GM21825 (cell line): Measurements from ENCODE around the gene SSBP4.

Experiments used
- ATAC-seq: cut with Tn5 transposase; IDR thresholded peaks from one replicate; pipeline ENCODE4 v1.9.1; 2021; ENCODE audit warnings: mild to moderate bottlenecking, moderate library complexity; ENCODE audit not compliant: unreplicated experiment

SSBP4 gene

DNA sequence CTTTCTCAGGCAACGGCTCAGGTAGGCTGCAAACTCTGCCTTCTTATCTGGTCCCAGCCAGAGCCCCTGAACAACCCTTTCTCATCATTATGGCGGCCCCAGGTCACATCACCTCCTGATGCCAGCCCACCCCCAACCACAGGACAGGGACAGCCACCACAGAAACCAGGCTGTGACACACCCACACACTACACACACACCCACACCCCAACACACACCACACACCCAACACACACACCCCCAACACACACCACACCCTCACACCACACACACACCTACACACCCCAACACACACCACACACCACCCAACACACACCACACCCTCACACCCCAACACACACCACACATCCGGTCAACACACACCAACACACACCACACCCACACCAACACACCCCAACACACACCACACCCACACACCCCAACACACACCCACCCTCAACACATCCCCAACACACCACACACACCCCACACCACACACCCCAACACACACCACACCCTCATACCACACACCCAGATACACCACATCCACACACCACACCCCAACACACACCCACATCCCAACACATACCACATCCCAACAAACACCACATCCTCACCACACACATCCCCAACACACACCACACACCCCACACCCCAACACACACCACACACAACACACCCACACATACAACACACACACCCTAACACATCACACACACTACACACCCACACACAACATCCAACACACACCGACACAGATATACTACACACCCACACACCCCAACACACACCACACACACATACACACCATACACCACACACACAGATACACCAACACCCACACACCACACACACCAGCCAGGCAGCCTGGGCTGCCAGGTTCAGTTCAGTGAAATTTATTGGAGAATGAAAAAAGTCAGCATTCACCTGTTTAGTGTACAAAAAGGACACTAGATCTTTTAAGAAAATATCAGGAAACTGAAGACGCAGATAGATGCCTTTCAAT, 22.9 kb downstream of the SSBP4 start:
- ATAC-seq, result no peak

GRCh38 chr19:18442941-18443340, 23.7 kb downstream of the SSBP4 start:
- ATAC-seq, result no peak

DNA sequence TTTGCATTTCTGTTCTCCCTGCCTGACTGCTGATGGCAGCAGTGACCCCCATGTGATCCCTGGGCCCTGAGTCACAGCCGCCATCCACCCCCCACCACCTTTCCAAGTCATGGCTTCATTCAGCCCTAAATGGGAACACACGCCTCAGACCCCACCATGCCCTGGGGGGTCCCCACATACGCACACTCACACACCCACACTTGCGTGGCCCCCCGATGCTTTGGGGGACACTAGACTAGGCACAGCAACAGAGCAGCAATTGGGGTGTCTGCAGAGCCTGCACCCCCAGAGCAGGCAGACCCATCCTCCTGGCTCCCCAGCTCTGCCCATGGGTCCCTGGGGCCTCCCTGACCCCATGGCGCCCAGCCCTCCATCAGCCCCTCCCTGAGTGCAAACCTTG, 24.2 kb downstream of the SSBP4 start:
- no peak for ATAC-seq

DNA sequence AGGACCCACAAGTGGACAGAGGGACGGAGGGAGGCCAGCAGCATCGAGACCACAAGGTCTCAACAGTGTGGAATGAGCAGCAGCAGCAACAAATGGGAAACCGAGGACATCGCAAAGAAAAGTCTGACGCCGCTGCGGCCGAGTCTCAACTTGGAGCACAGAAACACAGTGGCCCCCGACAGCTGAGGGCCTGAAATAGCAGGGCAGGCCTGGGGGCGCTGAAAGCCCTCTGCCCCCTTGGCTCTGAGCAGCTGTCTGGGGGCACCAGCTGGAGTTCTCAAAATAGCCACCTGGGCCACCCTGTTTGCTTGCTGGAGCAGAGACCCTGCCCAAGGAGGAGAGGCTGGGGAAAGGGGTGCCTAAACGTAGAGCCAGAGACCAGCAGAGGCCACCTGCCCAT, 24.6 kb downstream of the SSBP4 start:
- no peak for ATAC-seq

- no peak for ATAC-seq
Observed at GRCh38 chr19:18444513-18444912, 25.3 kb downstream of the SSBP4 start.

DNA sequence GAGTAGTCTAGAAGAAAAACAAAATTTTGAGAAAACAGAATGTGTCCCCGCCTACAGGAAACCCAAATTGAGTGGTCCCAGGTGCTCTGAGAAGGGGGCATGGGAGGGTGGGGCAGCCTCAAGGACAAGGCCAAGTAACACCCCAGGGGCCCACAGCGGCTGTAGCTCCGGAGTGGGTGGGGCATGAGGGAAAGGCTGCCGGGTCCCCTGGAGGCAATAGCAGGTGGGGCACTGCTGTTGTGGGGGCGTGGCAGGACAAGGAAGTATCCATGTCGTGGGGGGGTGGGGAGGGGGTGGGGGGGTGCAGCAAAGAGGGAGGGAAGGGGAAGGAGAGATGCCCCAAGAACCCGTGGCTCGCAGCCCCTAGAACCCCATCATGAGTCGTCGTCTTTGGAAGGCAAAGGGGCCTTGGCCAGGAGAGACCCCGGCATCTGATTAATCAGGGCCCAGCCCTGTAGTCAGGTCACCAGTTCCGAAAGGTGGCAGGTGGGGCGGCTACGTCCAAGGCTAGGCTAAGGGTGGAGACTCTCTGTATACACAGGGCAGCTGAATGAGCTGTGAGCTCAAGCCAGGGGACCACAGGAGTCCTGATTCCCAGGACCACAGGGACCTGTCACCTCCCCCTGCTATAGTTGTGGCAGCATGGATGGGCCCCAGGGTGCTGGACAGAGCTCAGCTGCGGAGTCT, 26.2 kb downstream of the SSBP4 start:
- ATAC-seq, result no peak

DNA sequence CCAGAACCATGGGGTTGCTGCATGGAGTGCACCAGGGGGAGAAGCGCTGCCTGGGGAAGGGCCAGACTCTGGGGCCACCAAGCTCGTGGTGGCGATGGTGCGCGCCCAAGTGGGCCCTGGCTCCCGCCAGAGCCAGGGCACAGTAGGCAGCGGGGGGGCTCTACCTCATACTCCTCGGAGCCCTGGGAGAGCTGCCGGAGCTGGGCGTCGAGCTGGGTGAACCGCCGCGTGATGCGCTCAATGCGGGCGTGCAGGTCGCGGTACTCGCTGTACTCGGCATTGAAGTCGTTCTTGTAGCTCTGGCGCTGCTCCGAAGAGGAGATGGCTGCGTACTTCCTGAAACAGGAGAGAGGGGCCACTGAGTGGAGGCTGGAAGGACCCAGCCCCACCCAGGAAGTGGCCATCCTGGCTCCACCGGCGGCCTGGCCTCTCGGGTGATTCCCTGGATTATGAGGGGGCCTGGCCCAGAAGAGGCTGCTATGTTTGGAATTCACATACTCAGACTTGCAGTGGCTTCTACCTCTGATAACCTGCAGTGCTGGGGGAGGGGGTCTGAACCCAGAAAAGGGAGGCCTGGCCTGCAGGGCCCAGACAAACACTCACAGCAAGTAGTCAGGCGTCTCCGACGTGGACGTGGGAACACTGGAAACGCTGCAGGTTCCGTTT, 27.1 kb downstream of the SSBP4 start:
- ATAC-seq, result no peak

GRCh38 chr19:18446811-18447359, 27.7 kb downstream of the SSBP4 start:
- no peak for ATAC-seq

- no peak for ATAC-seq
Observed at GRCh38 chr19:18449552-18449951, 30.4 kb downstream of the SSBP4 start.

DNA sequence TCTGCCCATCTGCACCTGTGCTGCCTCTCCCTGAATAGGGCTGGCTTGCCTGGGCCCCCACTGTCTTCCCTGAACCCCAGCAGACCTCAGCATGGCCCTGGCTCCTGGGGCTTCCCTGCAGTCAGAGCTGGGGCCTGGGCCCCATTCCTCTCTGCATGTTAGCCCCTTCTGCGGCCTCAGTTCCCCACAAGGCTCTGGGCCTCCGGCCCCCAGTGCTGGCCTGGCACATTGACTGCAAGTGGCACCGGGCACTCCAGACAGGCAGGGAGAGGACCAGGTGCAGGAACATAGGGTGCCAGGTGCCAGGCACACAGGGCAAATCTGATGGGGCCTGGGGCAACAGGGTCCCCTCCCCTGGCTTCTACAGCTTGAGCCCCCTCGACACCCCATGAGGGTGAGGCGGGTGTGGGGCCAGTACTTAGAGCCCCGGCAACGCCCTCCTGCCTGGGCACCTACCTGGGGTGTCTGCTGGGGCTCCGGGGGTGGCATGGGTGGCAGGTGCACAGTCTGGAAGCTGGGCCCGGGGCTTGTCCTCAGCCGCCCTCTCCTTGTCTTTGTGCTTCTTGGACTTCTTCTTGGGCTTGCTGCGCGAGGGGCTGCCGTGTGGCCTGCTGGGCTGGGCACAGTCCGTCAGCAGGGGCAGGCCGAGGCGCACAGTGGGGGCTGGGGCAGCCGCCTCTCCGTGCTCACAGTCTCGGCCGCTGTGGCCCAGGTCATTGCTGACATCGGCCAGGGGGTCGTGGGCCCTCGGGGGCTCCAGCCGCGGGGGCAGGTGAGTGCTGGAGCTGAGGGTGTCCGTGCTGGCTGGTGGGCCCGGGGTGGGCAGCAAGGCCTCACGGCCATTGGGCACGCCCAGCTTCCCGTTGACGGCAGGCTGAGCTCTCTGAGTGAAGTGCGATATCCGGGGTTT, 31.1 kb downstream of the SSBP4 start:
- ATAC-seq, result no peak

DNA sequence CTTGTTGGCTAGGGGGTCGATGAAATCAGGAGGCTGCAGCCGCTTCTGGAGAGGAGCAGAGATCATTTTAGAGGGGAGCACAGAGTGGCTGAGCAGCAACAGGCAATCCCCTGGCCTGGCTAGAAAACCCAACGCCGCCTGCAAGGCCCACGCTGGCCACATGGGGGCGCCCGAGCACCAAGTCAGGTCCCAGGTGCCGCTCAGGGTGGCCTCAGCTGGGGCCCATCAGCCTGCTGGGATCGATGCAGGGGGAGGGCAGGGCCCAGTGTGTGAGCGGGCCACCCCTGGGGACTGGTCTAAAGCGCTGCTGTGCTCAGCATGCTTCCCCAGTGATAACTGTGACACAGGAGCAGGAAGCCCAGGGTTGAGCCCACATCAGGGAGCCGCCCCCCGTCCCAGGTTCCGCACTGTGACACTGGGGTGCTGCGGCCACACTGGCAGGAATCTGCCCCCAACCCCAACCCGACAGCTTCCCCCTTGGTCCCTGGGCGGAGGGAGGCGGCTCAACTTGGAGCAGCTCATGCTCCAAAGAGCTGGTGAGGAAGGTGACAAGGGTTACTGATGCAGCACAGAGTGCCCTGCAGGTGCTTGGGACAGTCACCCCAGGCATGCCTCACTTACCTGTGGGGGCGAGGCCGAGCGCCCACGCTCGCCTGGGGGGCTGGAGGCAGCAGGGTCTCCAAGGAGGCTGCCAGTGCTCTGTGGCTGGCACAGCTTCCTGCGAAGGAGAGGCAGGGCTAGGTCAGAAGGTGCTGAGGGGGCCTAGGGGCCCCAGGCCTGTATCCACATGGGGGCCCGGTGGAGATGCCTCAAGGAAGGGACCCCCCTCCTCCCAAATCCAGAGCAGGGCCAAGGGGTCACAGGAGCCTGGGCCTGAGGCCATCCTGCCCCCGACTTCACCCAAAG, 32.0 kb downstream of the SSBP4 start:
- no peak for ATAC-seq

GRCh38 chr19:18452386-18452785, 33.2 kb downstream of the SSBP4 start:
- ATAC-seq, result no peak

GRCh38 chr19:18453269-18454024, 34.2 kb downstream of the SSBP4 start:
- no peak for ATAC-seq

GRCh38 chr19:18456279-18456678, 37.1 kb downstream of the SSBP4 start:
- ATAC-seq, result no peak

- ATAC-seq, result no peak
Observed at GRCh38 chr19:18456974-18457373, 37.8 kb downstream of the SSBP4 start.

DNA sequence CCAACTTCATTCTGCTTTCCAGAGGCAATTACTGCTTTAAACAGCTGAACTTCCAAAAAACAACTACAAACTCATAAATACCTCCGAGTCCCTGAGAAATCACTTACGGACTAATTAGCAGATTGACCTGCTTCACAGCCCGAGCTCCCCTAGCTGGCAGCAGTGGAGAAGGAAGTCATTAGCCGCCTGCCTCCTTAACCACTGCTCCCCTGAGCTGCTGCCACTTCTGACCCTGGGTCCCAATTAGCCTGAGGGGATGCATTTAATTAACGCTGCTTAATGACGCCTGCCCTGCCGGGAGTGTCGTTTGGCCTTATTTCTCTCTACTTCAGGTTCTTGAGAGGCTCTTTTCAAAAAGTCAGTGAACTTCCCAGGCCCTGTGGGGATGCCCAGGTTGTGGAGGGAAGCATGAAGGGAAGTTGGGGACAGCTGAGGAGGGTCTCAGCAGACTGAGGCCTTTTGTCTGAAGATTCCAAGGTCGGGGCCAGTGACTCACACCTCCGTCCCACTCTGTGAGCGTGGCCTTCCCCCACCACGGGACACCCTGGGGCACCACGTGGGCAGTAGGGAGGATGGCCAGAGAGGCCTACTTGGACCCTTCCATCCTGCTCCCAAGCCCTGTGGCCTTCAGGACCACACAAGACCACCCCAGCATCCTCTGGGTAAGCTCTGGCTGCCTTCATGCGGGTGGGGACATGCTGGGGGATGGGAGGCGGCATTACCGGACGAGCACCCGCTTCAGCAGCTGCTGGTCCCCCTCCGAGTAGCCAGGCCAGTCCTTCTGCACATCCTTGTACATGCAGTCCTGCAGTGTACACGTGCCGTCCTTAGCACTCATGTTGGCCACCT, 38.5 kb downstream of the SSBP4 start:
- ATAC-seq, result no peak

DNA sequence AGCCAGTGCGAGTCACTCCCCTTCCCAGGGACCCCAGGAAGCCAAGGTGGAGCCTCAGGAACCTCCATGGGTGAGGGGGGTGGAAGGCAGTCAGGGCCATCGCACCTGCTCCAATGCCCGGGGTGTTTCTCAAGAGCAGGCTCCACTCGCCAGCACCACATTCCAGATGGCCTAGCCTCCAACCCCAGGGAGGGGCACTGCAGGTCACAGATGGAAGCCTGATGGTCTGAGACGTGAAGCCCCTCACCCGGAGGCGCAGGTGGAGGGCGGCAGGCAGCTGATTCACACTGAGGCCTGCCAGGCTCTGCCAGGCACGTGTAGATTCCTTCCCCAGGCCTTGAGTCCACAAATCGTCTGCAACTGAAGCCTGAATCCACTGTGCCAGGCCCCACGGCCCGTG, 41.7 kb downstream of the SSBP4 start:
- no peak for ATAC-seq

DNA sequence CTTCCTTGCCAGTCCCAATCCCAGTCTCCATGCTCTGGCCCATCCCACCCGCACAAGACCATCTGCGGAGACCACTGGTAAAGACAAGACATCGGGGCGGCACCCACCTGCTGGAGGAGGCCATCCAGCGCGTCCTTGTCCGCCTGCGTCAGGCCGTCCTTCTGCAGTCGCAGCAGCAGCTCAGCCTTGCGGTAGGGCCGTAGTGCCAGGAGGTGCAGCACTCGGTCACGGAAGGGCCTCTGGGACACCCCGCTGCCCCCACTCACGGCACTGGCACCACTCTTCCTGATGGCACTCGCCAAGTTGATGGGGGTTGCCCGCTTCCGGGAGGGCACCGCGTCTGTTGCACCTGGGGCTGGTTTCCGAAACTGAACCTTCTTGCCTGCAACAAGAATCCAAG, 42.3 kb downstream of the SSBP4 start:
- no peak for ATAC-seq
